HAP-1 (cell line): ENCODE results near the gene AAR2.

Source experiments
- DNase-seq, 2 experiments: peaks; one replicate each; pipeline ENCODE4 v3.0.0-alpha.2; 2016 to 2020; ENCODE audit warnings: low spot score in 2 of 2
- H3K27me3 ChIP-seq: fragments of 250-450 bp; sonication (Bioruptor Pico); 2 replicates; pipeline ENCODE4 v1.5.1; 2020; ENCODE audit warnings: low read depth, mild to moderate bottlenecking, moderate library complexity
- H3K36me3 ChIP-seq: fragments of 250-450 bp; sonication (Bioruptor Pico); replicated peaks from 2 replicates; pipeline ENCODE4 v1.5.1; 2020; ENCODE audit warnings: mild to moderate bottlenecking
- H3K4me1 ChIP-seq: fragments of 250-450 bp; sonication (Bioruptor Pico); 2 replicates; pipeline ENCODE4 v1.5.1; 2020; ENCODE audit warnings: mild to moderate bottlenecking
- H3K4me3 ChIP-seq: fragments of 250-450 bp; sonication (Bioruptor Pico); 2 replicates; pipeline ENCODE4 v1.5.1; 2020; ENCODE audit warnings: mild to moderate bottlenecking, moderate library complexity
- H3K9me3 ChIP-seq: fragments of 250-450 bp; sonication (Bioruptor Pico); 2 replicates; pipeline ENCODE4 v1.5.1; 2020; ENCODE audit warnings: mild to moderate bottlenecking, moderate library complexity
- in situ Hi-C: fragments of 300-500 bp; cut with MboI; formaldehyde crosslinking; loops from 3 replicates; pipeline ENCODE4 v1.14.3; 2020; ENCODE audit warnings: low sequenced_read_pairs, inconsistent platforms, mixed read lengths

Gene AAR2

GRCh38 chr20:36235892-36236785 lies at the start of gene AAR2:
Gene AAR2, plus strand, starts transcription at chr20:36236478. Its CDS starts 3,391 bp downstream, at chr20:36239869.
- Histone ChIP-seq H3K36me3 (peaks cover 17% of the 10 kb centered on the region), H3K9me3 (no peaks in the 10 kb centered on the region), H3K4me1 (peaks cover 10% of the 10 kb centered on the region; the same call in 1 of the 2 replicates), H3K4me3 (peak within 1 kb of the TSS; percentile 95), H3K27me3 (no peaks in the 10 kb centered on the region)
- in situ Hi-C loops: no loop called here
- DNase-seq: peak; percentile 79 to 88

GRCh38 chr20:36193977-36194712 lies 42.1 kb upstream of the AAR2 start:
- no peak for DNase-seq
- H3K4me1 ChIP-seq: no peaks in the 10 kb centered on the region
- no peaks in the 10 kb centered on the region for H3K27me3 ChIP-seq
- H3K36me3 ChIP-seq: peaks cover 4% of the 10 kb centered on the region
- in situ Hi-C loops: no loop called here
- H3K4me3 ChIP-seq: no peak overlapping the region
- H3K9me3 ChIP-seq: no peaks in the 10 kb centered on the region

- in situ Hi-C loops: no loop called here
- Histone ChIP-seq H3K9me3 (no peaks in the 10 kb centered on the region), H3K4me1 (no peaks in the 10 kb centered on the region), H3K4me3 (no peak overlapping the region), H3K36me3 (peaks cover 4% of the 10 kb centered on the region; the same call in 1 of the 2 replicates), H3K27me3 (no peaks in the 10 kb centered on the region)
- DNase-seq: no peak
Observed at GRCh38 chr20:36196676-36197075, 39.6 kb upstream of the AAR2 start.

- peaks cover 4% of the 10 kb centered on the region; the same call in 1 of the 2 replicates for H3K36me3 ChIP-seq
- H3K4me3 ChIP-seq: no peak overlapping the region
- no peaks in the 10 kb centered on the region for H3K9me3 ChIP-seq
- no peaks in the 10 kb centered on the region for H3K27me3 ChIP-seq
- H3K4me1 ChIP-seq: no peaks in the 10 kb centered on the region
- no peak for DNase-seq
- in situ Hi-C loops: no loop called here
Observed at GRCh38 chr20:36197271-36197670, 39.0 kb upstream of the AAR2 start.

GRCh38 chr20:36199345-36200257 lies 36.7 kb upstream of the AAR2 start:
- H3K27me3 ChIP-seq: no peaks in the 10 kb centered on the region
- DNase-seq: peak; percentile 63 to 89
- peaks cover 4% of the 10 kb centered on the region; the same call in 1 of the 2 replicates for H3K36me3 ChIP-seq
- in situ Hi-C loops: loop anchor here (5.0 kb wide), 1 partner anchor 243 kb away; no protein-coding TSS in a partner anchor
- no peaks in the 10 kb centered on the region for H3K4me1 ChIP-seq
- no peaks in the 10 kb centered on the region for H3K9me3 ChIP-seq
- H3K4me3 ChIP-seq: no peak overlapping the region

GRCh38 chr20:36200451-36200850 lies 35.8 kb upstream of the AAR2 start:
- Histone ChIP-seq H3K36me3 (peaks cover 4% of the 10 kb centered on the region; the same call in 1 of the 2 replicates), H3K4me1 (no peaks in the 10 kb centered on the region), H3K27me3 (no peaks in the 10 kb centered on the region), H3K9me3 (no peaks in the 10 kb centered on the region), H3K4me3 (no peak overlapping the region)
- in situ Hi-C loops: loop anchor here (5.0 kb wide), 1 partner anchor 242 kb away; no protein-coding TSS in a partner anchor
- no peak for DNase-seq

- in situ Hi-C loops: loop anchor here (5.0 kb wide), 1 partner anchor 241 kb away; no protein-coding TSS in a partner anchor
- H3K4me1 ChIP-seq: no peaks in the 10 kb centered on the region
- DNase-seq: no peak
- H3K9me3 ChIP-seq: no peaks in the 10 kb centered on the region
- no peak overlapping the region for H3K4me3 ChIP-seq
- peaks cover 2% of the 10 kb centered on the region; the same call in 1 of the 2 replicates for H3K36me3 ChIP-seq
- H3K27me3 ChIP-seq: no peaks in the 10 kb centered on the region
Observed at GRCh38 chr20:36201198-36201597, 35.1 kb upstream of the AAR2 start.

GRCh38 chr20:36202891-36203338 lies 33.4 kb upstream of the AAR2 start:
- in situ Hi-C loops: loop anchor here (5.0 kb wide), 1 partner anchor 239 kb away; no protein-coding TSS in a partner anchor
- H3K4me1 ChIP-seq: no peaks in the 10 kb centered on the region
- H3K36me3 ChIP-seq: no peaks in the 10 kb centered on the region
- peak; percentile 48 to 83 for DNase-seq
- H3K4me3 ChIP-seq: no peak overlapping the region
- no peaks in the 10 kb centered on the region for H3K27me3 ChIP-seq
- H3K9me3 ChIP-seq: no peaks in the 10 kb centered on the region

- in situ Hi-C loops: loop anchor here (5.0 kb wide), 1 partner anchor 238 kb away; no protein-coding TSS in a partner anchor
- Histone ChIP-seq H3K27me3 (no peaks in the 10 kb centered on the region), H3K9me3 (no peaks in the 10 kb centered on the region), H3K4me3 (no peak overlapping the region), H3K4me1 (no peaks in the 10 kb centered on the region), H3K36me3 (no peaks in the 10 kb centered on the region)
- no peak for DNase-seq
Observed at GRCh38 chr20:36203861-36204260, 32.4 kb upstream of the AAR2 start.

GRCh38 chr20:36205026-36205425 lies 31.3 kb upstream of the AAR2 start:
- no peak for DNase-seq
- Histone ChIP-seq H3K36me3 (no peaks in the 10 kb centered on the region), H3K9me3 (no peaks in the 10 kb centered on the region), H3K4me3 (no peak overlapping the region), H3K27me3 (no peaks in the 10 kb centered on the region), H3K4me1 (no peaks in the 10 kb centered on the region)
- in situ Hi-C loops: no loop called here

- Histone ChIP-seq H3K4me1 (no peaks in the 10 kb centered on the region), H3K4me3 (no peak overlapping the region), H3K36me3 (no peaks in the 10 kb centered on the region), H3K9me3 (no peaks in the 10 kb centered on the region), H3K27me3 (no peaks in the 10 kb centered on the region)
- in situ Hi-C loops: no loop called here
- no peak for DNase-seq
Observed at GRCh38 chr20:36206068-36206467, 30.2 kb upstream of the AAR2 start.

- in situ Hi-C loops: no loop called here
- Histone ChIP-seq H3K27me3 (no peaks in the 10 kb centered on the region), H3K4me1 (no peaks in the 10 kb centered on the region), H3K36me3 (no peaks in the 10 kb centered on the region), H3K4me3 (no peak overlapping the region), H3K9me3 (no peaks in the 10 kb centered on the region)
- DNase-seq: no peak
Observed at GRCh38 chr20:36206641-36207040, 29.6 kb upstream of the AAR2 start.

- Histone ChIP-seq H3K27me3 (no peaks in the 10 kb centered on the region), H3K4me3 (no peak overlapping the region), H3K36me3 (no peaks in the 10 kb centered on the region), H3K4me1 (no peaks in the 10 kb centered on the region), H3K9me3 (no peaks in the 10 kb centered on the region)
- DNase-seq: no peak
- in situ Hi-C loops: no loop called here
Observed at GRCh38 chr20:36207602-36208001, 28.7 kb upstream of the AAR2 start.
